Amygdala (tissue), 56 donors: ENCODE measurements around the gene FBRS.
"Not testable (repeated sequence)": the region's sequence is repeated elsewhere in the genome, so short reads cannot be mapped to it uniquely, and the experiment has no call there.

Experiments
- DNase-seq, 56 donors: peaks; one replicate each; lab custom pipeline; 2025; lab: John Stamatoyannopoulos, UW

The FBRS gene

GRCh38 chr16:30657866-30658730 lies at the start of gene FBRS:
FBRS (plus strand) TSS chr16:30658431; CDS start chr16:30659519, 1,088 bp downstream.
- DNase-seq = peak; percentile 89 to 100 (median 100)

GRCh38 chr16:30609002-30609925 lies 49.0 kb upstream of the FBRS start:
- DNase-seq = peak in 28 of 56 donors; percentile 21 to 74 (median 48)

- DNase-seq = peak; percentile 76 to 99 (median 93)
These were observed 48.0 kb upstream of the FBRS start, which contains the start of gene ZNF689 for GRCh38 chr16:30609926-30610839. ZNF689 (minus strand) TSS chr16:30610389; CDS start chr16:30610041, 348 bp downstream.

- DNase-seq = peak in 22 of 56 donors; percentile 4 to 47 (median 15)
These were observed 42.7 kb upstream of the FBRS start for GRCh38 chr16:30615358-30616091.

- peak in 1 of 56 donors; percentile 21 for DNase-seq
These were observed 39.0 kb upstream of the FBRS start for GRCh38 chr16:30619202-30619601.

- no peak for DNase-seq
These were observed 38.6 kb upstream of the FBRS start for GRCh38 chr16:30619638-30620037.

GRCh38 chr16:30620169-30620568 lies 38.1 kb upstream of the FBRS start:
- no peak for DNase-seq

- DNase-seq = no peak
These were observed 36.5 kb upstream of the FBRS start for GRCh38 chr16:30621765-30622164.

- no peak for DNase-seq
These were observed 35.7 kb upstream of the FBRS start for GRCh38 chr16:30622455-30623032.

- DNase-seq = no peak
These were observed 34.5 kb upstream of the FBRS start for GRCh38 chr16:30623536-30624283.

- no peak for DNase-seq
These were observed 32.0 kb upstream of the FBRS start for GRCh38 chr16:30626236-30626635.

GRCh38 chr16:30628628-30629540 lies 29.3 kb upstream of the FBRS start:
- DNase-seq = peak in 51 of 56 donors; percentile 7 to 93 (median 59)

- not testable (repeated sequence) for DNase-seq
These were observed 25.8 kb upstream of the FBRS start for GRCh38 chr16:30632454-30632853.

- no peak for DNase-seq
These were observed 24.7 kb upstream of the FBRS start for GRCh38 chr16:30633526-30633925.

GRCh38 chr16:30636599-30636998 lies 21.6 kb upstream of the FBRS start:
- DNase-seq = no peak

GRCh38 chr16:30637139-30637538 lies 21.1 kb upstream of the FBRS start:
- DNase-seq = not testable (repeated sequence)

GRCh38 chr16:30637944-30638343 lies 20.3 kb upstream of the FBRS start:
- DNase-seq = no peak
